ENCODE data around the gene EXOC6B.

EXOC6B gene

GRCh38 chr2:72129681-72130340 lies 696.0 kb downstream of the EXOC6B start:
- DNase-seq, result no peak

GRCh38 chr2:72128843-72129227 lies 697.0 kb downstream of the EXOC6B start:
- DNase-seq, result no peak

DNA sequence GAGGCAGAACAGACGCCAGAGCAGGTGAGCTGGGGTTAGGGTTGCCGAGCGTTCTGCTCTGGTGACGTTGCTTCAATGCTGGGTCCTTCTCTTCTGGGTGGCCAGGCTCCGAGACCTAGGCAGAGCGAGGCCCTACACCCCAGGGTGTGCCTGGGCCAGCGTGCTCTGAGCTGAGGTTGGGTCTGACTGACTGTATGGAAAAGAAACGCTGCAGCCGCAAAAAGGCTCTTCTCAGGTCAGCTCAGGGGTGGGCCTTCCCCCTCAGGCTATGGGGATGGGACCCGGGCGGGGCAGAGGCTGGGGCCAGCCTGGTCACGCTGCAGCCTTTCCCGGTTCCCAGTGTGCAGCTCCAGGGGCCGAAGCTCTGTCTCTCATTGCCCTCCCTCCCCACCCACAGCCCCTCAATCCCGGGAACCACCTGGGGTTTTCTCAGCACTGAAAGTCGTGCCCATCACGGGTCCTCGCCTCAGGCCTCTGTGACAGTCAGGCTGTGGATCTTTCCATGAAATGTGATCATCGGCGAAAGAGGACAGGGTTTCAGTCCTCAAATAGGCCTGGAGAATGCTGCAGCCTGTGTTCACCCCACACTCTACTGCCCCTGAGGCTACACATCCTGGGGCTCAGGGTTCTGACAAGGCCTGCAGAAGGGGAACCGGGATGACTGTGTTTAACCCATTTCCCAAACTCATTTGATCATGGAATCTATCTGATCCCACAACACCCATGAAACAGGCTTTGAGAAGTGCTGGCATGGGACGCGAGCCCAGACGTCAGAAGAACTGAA lies 697.6 kb downstream of the EXOC6B start:
- no peak for DNase-seq

GRCh38 chr2:72127401-72128058 lies 698.3 kb downstream of the EXOC6B start:
- no peak for DNase-seq

DNA sequence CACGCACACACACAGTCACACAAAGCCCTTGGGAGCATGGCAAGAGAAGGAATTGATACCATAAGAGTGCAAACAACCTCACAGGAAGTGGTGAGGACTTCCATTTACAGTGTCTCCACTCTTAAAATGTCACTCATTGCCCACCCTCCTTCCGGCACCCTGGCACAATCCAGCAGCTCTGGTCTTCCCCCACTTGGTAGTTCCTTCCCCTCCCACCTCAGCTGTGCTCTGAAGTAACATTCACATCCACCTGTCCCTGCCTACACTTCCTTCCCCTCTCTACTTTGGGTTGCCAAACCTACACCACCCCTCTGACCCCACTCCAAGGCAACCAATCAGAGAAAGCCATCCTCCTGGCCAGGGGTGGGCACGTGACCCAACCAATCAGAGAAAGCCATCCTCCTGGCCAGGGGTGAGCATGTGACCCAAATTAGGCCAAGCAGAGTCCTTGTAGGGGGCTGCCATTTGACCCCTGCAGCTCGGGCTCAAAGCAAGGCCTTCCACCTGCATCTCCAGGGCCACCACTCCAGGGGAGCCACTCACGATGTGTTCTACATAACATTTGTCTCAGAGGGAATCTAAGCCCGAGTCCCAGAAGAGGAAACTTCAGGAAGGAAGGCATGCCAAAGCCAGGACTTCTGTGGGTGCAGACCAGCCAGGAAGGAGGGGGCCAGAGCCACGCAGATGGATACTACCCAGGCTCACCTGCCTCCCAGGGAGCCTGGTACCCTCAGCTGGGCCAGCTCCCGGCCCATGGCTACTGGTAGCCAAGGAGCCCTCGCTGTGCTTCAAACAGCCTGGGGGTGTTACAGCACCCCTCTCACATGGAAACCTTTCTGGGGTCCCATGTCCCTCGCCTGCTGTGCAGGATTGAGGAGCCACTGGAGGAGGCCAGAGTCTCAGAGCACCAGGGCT lies 699.4 kb downstream of the EXOC6B start:
- DNase-seq, result no peak

Measured in COR-L47 (cell line).